ENCODE measurements around the gene GHDC. TPM values are rescaled to one million over a fixed set of nuclear protein-coding genes. Genes with fewer than 3 reads are reported as not detected.

The GHDC gene
- total and polyA plus RNA-seq, 2 of the 13 experiments (the other 11 are each of a cell fraction or from before 2014, with no cell fraction given) = 15.4 to 22.5 TPM

GRCh38 chr17:42221886-42222745, 27.8 kb upstream of the GHDC start (continued):
- TF ChIP-seq KIAA2018 (CRISPR knock-in tag; IDR thresholded peaks at IDR 0.05; ENCODE audit: borderline replicate concordance) (no peak), TFDP1 (CRISPR knock-in tag; IDR thresholded peaks at IDR 0.05; ENCODE audit: borderline replicate concordance) (no peak), ZBTB37 (CRISPR knock-in tag; IDR thresholded peaks at IDR 0.05) (no peak), ZNF562 (CRISPR knock-in tag; IDR thresholded peaks at IDR 0.05; ENCODE audit: borderline replicate concordance) (no peak), JUNB (CRISPR knock-in tag; IDR thresholded peaks at IDR 0.05; ENCODE audit: borderline replicate concordance) (peak; percentile 27; the same call in 1 of the 2 replicates), PRPF4 (IDR thresholded peaks at IDR 0.05; ENCODE audit: low read depth, low read length, poor library complexity, severe bottlenecking) (no peak), KLF13 (CRISPR knock-in tag; IDR thresholded peaks at IDR 0.05) (0 out of 2 replicates have a peak, but pooled peaks have one; percentile 72), ZNF143 (CRISPR knock-in tag; IDR thresholded peaks at IDR 0.05) (no peak)
- TF ChIP-seq, protein P1, sequence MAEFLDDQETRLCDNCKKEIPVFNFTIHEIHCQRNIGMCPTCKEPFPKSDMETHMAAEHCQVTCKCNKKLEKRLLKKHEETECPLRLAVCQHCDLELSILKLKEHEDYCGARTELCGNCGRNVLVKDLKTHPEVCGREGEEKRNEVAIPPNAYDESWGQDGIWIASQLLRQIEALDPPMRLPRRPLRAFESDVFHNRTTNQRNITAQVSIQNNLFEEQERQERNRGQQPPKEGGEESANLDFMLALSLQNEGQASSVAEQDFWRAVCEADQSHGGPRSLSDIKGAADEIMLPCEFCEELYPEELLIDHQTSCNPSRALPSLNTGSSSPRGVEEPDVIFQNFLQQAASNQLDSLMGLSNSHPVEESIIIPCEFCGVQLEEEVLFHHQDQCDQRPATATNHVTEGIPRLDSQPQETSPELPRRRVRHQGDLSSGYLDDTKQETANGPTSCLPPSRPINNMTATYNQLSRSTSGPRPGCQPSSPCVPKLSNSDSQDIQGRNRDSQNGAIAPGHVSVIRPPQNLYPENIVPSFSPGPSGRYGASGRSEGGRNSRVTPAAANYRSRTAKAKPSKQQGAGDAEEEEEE (CRISPR knock-in tag; IDR thresholded peaks at IDR 0.05; ENCODE audit: borderline replicate concordance) = no peak
- TF ChIP-seq, protein P2, sequence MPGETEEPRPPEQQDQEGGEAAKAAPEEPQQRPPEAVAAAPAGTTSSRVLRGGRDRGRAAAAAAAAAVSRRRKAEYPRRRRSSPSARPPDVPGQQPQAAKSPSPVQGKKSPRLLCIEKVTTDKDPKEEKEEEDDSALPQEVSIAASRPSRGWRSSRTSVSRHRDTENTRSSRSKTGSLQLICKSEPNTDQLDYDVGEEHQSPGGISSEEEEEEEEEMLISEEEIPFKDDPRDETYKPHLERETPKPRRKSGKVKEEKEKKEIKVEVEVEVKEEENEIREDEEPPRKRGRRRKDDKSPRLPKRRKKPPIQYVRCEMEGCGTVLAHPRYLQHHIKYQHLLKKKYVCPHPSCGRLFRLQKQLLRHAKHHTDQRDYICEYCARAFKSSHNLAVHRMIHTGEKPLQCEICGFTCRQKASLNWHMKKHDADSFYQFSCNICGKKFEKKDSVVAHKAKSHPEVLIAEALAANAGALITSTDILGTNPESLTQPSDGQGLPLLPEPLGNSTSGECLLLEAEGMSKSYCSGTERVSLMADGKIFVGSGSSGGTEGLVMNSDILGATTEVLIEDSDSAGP (CRISPR knock-in tag; IDR thresholded peaks at IDR 0.05; ENCODE audit: borderline replicate concordance) = peak; percentile 43; the same call in 1 of the 2 replicates
